ENCODE results near the gene ATG12.
"Not testable (repeated sequence)": the region's sequence is repeated elsewhere in the genome, so short reads cannot be mapped to it uniquely, and the experiment has no call there.

DNA sequence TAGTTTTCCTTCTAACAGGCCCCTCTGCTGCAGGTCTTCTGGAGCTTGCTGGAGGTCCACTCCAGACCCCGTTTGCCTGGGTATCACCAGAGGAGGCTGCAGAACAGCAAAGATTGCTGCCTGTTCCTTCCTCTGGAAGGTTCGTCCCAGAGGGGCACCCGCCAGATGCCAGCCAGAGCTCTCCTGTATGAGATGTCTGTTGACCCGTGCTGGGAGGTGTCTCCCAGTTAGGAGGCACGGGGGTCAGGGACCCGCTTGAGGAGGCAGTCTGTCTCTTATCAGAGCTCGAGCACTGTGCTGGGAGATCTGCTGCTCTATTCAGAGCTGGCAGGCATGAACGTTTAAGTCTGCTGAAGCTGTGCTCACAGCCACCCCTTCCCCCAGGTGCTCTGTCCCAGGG lies 41.1 kb upstream of the ATG12 start:
- TF ChIP-seq, protein P1, sequence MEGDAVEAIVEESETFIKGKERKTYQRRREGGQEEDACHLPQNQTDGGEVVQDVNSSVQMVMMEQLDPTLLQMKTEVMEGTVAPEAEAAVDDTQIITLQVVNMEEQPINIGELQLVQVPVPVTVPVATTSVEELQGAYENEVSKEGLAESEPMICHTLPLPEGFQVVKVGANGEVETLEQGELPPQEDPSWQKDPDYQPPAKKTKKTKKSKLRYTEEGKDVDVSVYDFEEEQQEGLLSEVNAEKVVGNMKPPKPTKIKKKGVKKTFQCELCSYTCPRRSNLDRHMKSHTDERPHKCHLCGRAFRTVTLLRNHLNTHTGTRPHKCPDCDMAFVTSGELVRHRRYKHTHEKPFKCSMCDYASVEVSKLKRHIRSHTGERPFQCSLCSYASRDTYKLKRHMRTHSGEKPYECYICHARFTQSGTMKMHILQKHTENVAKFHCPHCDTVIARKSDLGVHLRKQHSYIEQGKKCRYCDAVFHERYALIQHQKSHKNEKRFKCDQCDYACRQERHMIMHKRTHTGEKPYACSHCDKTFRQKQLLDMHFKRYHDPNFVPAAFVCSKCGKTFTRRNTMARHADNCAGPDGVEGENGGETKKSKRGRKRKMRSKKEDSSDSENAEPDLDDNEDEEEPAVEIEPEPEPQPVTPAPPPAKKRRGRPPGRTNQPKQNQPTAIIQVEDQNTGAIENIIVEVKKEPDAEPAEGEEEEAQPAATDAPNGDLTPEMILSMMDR (IDR thresholded peaks at IDR 0.05) = not testable (repeated sequence)
- not testable (repeated sequence) for TF ChIP-seq POLR2A (IDR thresholded peaks at IDR 0.05)
